GM12874 (cell line): ENCODE results near the gene TMEM247.

Experiments used
- TF ChIP-seq, protein P1 (sequence below): IDR thresholded peaks from 2 replicates; pipeline ENCODE4 v1.5.1; 2011; ENCODE audit warnings: low read depth, mild to moderate bottlenecking, control low read depth, low read length, moderate library complexity; ENCODE audit not compliant: insufficient read depth

The TMEM247 gene

DNA sequence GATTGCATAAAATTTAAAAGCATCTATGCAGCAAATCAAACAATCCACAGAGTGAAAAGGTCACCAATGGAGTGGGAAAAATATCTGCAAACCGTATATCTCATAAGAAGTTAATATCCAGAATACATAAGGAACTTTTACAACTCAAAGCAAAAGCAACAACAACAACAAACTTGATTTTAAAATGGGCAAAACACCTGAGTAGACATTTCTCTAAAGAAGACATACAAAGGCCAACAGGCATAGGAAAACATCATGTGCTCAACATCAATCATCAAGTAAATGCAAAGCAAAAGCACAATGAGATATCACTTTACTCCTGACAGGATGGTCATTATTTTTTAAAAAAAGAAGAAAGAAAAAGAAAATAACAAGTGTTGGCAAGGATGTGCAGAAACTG is 38.1 kb downstream of the TMEM247 start:
- TF ChIP-seq, protein P1, sequence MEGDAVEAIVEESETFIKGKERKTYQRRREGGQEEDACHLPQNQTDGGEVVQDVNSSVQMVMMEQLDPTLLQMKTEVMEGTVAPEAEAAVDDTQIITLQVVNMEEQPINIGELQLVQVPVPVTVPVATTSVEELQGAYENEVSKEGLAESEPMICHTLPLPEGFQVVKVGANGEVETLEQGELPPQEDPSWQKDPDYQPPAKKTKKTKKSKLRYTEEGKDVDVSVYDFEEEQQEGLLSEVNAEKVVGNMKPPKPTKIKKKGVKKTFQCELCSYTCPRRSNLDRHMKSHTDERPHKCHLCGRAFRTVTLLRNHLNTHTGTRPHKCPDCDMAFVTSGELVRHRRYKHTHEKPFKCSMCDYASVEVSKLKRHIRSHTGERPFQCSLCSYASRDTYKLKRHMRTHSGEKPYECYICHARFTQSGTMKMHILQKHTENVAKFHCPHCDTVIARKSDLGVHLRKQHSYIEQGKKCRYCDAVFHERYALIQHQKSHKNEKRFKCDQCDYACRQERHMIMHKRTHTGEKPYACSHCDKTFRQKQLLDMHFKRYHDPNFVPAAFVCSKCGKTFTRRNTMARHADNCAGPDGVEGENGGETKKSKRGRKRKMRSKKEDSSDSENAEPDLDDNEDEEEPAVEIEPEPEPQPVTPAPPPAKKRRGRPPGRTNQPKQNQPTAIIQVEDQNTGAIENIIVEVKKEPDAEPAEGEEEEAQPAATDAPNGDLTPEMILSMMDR: no peak

- TF ChIP-seq, protein P1: no peak
Measured at GRCh38 chr2:46518861-46519260, 39.5 kb downstream of the TMEM247 start.

- TF ChIP-seq, protein P1: no peak
Measured at GRCh38 chr2:46519265-46519664, 39.9 kb downstream of the TMEM247 start.

DNA sequence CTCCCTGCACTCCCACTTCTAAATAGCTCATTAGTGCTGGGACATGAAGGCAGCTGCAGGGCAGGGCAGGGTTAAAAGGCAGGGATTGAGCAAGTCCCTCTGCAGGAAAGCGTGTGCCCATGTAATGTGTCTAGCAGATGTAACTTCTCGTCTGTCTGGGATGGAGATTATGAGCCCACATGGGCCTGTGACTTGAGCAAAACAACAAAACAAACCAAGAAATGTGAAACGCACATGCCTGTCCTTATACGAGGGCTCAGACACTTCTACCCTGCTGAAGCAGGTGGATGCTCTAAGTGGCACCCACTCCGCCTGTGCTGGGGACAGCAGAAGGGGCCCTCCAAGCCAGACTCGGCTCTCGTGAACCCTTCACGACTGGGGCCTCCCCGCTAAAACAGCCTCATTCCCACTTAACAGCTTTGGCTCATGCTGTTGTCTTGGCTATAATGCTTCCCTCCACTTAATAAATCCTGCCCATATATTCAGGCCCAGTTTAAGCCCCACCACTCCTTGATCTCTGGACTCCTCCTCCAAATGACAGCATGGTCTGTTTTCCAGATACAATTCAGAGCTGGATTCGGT is 40.9 kb downstream of the TMEM247 start:
- TF ChIP-seq, protein P1: no peak

DNA sequence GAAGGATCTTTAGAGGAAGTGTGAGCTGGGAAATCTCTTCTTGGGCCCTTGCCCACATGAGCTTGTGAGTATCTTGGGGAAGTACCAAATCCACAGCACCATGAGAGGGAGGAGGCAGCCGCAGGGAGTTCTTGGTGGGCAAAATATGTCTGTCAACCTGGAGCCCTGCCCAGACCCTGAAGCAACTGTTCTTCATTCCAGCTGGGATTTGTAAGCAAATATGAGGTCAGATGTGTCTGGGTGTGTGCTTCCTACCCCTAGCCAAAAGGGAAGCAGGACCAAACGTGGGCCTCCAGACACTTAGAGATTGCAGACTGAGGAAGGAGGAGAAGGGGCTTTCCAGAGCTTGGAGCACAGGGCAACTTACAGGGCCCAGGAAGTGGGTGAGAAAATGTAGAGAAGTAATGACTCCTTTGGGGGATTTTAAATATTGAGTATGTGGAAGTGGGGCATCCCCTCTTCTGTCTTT is 41.9 kb downstream of the TMEM247 start:
- TF ChIP-seq, protein P1: no peak

DNA sequence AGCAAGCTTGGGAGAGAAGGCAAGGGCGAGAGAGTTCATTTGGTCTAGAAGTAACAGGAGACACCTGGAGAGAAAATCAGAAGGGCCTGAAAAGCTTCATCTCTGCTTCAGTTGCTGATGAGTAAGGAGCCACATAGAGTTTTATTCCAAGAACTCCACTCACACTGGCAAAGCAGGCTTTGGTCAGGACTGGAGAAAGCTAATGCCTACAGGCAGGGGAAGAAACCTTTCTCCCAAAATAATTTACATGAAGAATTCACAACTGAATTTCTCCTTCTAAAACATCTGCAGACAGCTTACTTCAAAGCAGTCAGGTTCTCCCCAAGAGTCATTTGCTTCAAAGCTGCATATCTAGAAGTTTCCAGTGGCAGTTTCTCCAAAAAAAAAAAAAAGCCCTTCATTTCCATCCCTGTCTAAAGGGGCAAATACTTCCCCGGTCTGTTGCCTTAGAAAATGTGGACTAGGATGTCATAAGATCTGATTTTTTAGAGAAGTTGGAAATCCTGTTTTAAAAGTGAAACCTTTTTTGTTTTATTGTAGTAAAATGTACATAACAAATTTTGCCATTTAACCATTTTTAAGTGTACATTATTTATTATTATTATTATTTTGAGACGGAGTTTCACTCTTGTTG is 46.3 kb downstream of the TMEM247 start:
- TF ChIP-seq, protein P1: no peak

DNA sequence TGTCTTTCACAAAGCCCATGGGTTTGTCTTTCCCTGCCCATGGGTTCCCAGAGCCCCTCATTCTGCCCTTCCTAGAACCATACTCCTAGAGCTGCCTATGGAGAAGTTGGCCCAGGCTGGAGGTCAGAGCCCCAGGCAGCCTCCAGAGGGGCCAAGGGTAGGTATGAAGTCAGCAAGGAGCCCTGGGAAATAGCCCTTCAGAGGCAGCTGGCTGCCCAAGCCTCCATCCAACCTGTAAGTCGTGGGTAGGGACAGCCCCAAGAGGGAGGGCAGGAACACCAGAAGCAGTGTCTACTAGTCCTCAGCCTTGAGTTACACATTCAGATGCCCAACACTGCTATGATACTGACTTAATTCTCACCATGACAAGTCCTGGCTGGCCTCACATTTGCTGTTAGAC is 49.5 kb downstream of the TMEM247 start:
- TF ChIP-seq, protein P1: no peak
